Astrocyte (in vitro differentiated cells and primary cell): ENCODE measurements around the gene BANF2. TPM values are rescaled to one million over a fixed set of nuclear protein-coding genes. Genes with fewer than 3 reads are reported as not detected.
"Not testable (repeated sequence)": the region's sequence is repeated elsewhere in the genome, so short reads cannot be mapped to it uniquely, and the experiment has no call there.

Source experiments
- DNase-seq: peaks from one replicate; pipeline ENCODE4 v3.0.0-alpha.2; 2010; ENCODE audit warnings: low read depth
- FAIRE-seq: peaks from 2 replicates; lab custom pipeline; 2011; peaks lifted over from hg19 to GRCh38; lab: Jason Lieb, UNC
- H2AFZ ChIP-seq: 2 replicates; pipeline ENCODE4 v1.6.0; 2012; ENCODE audit warnings: low read depth, low read length, inconsistent platforms
- H3K27ac ChIP-seq: 2 replicates; pipeline ENCODE4 v1.5.1; 2011; ENCODE audit warnings: low read depth, low read length, inconsistent platforms
- H3K27me3 ChIP-seq: 2 replicates; pipeline ENCODE4 v1.6.0; 2011; ENCODE audit warnings: low read length, inconsistent platforms; ENCODE audit not compliant: insufficient read depth
- H3K36me3 ChIP-seq: 2 replicates; pipeline ENCODE4 v1.5.1; 2011; ENCODE audit warnings: low read length, inconsistent platforms; ENCODE audit not compliant: insufficient read depth
- H3K4me1 ChIP-seq: 2 replicates; pipeline ENCODE4 v1.5.1; 2011; ENCODE audit warnings: low read length, inconsistent platforms; ENCODE audit not compliant: insufficient read depth
- H3K4me2 ChIP-seq: 2 replicates; pipeline ENCODE4 v1.6.0; 2012; ENCODE audit warnings: low read length, inconsistent platforms
- H3K4me3 ChIP-seq: 2 replicates; pipeline ENCODE4 v1.5.1; 2011; ENCODE audit warnings: low read depth, mild to moderate bottlenecking, low read length, inconsistent platforms; ENCODE audit not compliant: insufficient read depth
- H3K79me2 ChIP-seq: 2 replicates; pipeline ENCODE4 v1.6.0; 2012; ENCODE audit warnings: mild to moderate bottlenecking, low read length, inconsistent platforms; ENCODE audit not compliant: insufficient read depth
- H3K9ac ChIP-seq: 2 replicates; pipeline ENCODE4 v1.6.0; 2012; ENCODE audit warnings: mild to moderate bottlenecking, low read length, inconsistent platforms
- H3K9me3 ChIP-seq: 2 replicates; pipeline ENCODE4 v1.5.1; 2012; ENCODE audit warnings: low read depth, mild to moderate bottlenecking, low read length, inconsistent platforms; ENCODE audit not compliant: insufficient read depth
- H4K20me1 ChIP-seq: 2 replicates; pipeline ENCODE4 v1.6.0; 2012; ENCODE audit warnings: low read length, inconsistent platforms; ENCODE audit not compliant: insufficient read depth
- H3K27ac Mint-ChIP-seq: one replicate; pipeline ENCODE4 v1.8.0; 2021; ENCODE audit warnings: mild to moderate bottlenecking, mixed read lengths; ENCODE audit not compliant: unreplicated experiment
- H3K27me3 Mint-ChIP-seq: one replicate; pipeline ENCODE4 v1.8.0; 2021; ENCODE audit warnings: low read depth, mixed read lengths; ENCODE audit not compliant: unreplicated experiment
- H3K36me3 Mint-ChIP-seq: one replicate; pipeline ENCODE4 v1.8.0; 2021; ENCODE audit warnings: low read depth, mixed read lengths; ENCODE audit not compliant: unreplicated experiment
- H3K4me1 Mint-ChIP-seq: one replicate; pipeline ENCODE4 v1.8.0; 2021; ENCODE audit warnings: low read depth, mixed read lengths; ENCODE audit not compliant: unreplicated experiment
- H3K4me3 Mint-ChIP-seq: one replicate; pipeline ENCODE4 v1.8.0; 2021; ENCODE audit warnings: mild to moderate bottlenecking, moderate library complexity, mixed read lengths; ENCODE audit not compliant: unreplicated experiment
- H3K9me3 Mint-ChIP-seq: one replicate; pipeline ENCODE4 v1.8.0; 2021; ENCODE audit warnings: mild to moderate bottlenecking, mixed read lengths; ENCODE audit not compliant: unreplicated experiment
- EZH2 ChIP-seq: IDR thresholded peaks from 2 replicates; pipeline ENCODE4 v1.6.1; 2012; ENCODE audit warnings: mild to moderate bottlenecking, low read length, inconsistent platforms; ENCODE audit not compliant: insufficient read depth
- total RNA-seq: library from RNA; stranded (reverse); gene quantifications from 2 replicates; pipeline ENCODE4 v1.2.1, GENCODE V29; 2021
- TF ChIP-seq, protein P1 (sequence below): IDR thresholded peaks from 2 replicates; pipeline ENCODE4 v1.5.1; 2011; ENCODE audit warnings: low read depth, mild to moderate bottlenecking, inconsistent platforms, low read length, moderate library complexity; ENCODE audit not compliant: insufficient read depth

Gene BANF2
- total RNA-seq, 1 donor from 2014 or later: not detected

GRCh38 chr20:17706632-17707031 is 6.9 kb downstream of the BANF2 start:
- peaks cover 12% of the 10 kb centered on the region for H3K27me3 Mint-ChIP-seq
- no peak overlapping the region for H3K27ac Mint-ChIP-seq
- peaks cover 12% of the 10 kb centered on the region for H3K4me1 Mint-ChIP-seq
- H3K27ac ChIP-seq: no peak overlapping the region
- H2AFZ ChIP-seq: no peak overlapping the region
- H3K9me3 ChIP-seq: no peaks in the 10 kb centered on the region
- H3K9me3 Mint-ChIP-seq: peaks cover 1% of the 10 kb centered on the region
- no peak for FAIRE-seq
- TF ChIP-seq, protein P1, sequence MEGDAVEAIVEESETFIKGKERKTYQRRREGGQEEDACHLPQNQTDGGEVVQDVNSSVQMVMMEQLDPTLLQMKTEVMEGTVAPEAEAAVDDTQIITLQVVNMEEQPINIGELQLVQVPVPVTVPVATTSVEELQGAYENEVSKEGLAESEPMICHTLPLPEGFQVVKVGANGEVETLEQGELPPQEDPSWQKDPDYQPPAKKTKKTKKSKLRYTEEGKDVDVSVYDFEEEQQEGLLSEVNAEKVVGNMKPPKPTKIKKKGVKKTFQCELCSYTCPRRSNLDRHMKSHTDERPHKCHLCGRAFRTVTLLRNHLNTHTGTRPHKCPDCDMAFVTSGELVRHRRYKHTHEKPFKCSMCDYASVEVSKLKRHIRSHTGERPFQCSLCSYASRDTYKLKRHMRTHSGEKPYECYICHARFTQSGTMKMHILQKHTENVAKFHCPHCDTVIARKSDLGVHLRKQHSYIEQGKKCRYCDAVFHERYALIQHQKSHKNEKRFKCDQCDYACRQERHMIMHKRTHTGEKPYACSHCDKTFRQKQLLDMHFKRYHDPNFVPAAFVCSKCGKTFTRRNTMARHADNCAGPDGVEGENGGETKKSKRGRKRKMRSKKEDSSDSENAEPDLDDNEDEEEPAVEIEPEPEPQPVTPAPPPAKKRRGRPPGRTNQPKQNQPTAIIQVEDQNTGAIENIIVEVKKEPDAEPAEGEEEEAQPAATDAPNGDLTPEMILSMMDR: no peak
- no peak for TF ChIP-seq EZH2
- no peaks in the 10 kb centered on the region for H3K27me3 ChIP-seq
- peaks cover 10% of the 10 kb centered on the region for H3K4me1 ChIP-seq
- no peak overlapping the region for H3K4me3 ChIP-seq
- no peaks in the 10 kb centered on the region for H3K36me3 ChIP-seq
- H3K36me3 Mint-ChIP-seq: no peaks in the 10 kb centered on the region
- H4K20me1 ChIP-seq: no peaks in the 10 kb centered on the region
- no peak overlapping the region for H3K9ac ChIP-seq
- H3K4me2 ChIP-seq: no peak overlapping the region
- no peaks in the 10 kb centered on the region for H3K79me2 ChIP-seq
- DNase-seq: no peak
- no peak overlapping the region for H3K4me3 Mint-ChIP-seq

GRCh38 chr20:17707951-17708350 is 8.2 kb downstream of the BANF2 start:
- H3K36me3 ChIP-seq, H3K9me3 ChIP-seq, H2AFZ ChIP-seq, H3K36me3 Mint-ChIP-seq, H3K9me3 Mint-ChIP-seq, H3K27ac ChIP-seq, H4K20me1 ChIP-seq, H3K27ac Mint-ChIP-seq, H3K9ac ChIP-seq, H3K4me3 ChIP-seq, H3K79me2 ChIP-seq, DNase-seq, H3K27me3 ChIP-seq, H3K4me2 ChIP-seq, H3K27me3 Mint-ChIP-seq, FAIRE-seq, H3K4me3 Mint-ChIP-seq: not testable (repeated sequence)
- peaks cover 10% of the 10 kb centered on the region for H3K4me1 ChIP-seq
- H3K4me1 Mint-ChIP-seq: peaks cover 13% of the 10 kb centered on the region

DNA sequence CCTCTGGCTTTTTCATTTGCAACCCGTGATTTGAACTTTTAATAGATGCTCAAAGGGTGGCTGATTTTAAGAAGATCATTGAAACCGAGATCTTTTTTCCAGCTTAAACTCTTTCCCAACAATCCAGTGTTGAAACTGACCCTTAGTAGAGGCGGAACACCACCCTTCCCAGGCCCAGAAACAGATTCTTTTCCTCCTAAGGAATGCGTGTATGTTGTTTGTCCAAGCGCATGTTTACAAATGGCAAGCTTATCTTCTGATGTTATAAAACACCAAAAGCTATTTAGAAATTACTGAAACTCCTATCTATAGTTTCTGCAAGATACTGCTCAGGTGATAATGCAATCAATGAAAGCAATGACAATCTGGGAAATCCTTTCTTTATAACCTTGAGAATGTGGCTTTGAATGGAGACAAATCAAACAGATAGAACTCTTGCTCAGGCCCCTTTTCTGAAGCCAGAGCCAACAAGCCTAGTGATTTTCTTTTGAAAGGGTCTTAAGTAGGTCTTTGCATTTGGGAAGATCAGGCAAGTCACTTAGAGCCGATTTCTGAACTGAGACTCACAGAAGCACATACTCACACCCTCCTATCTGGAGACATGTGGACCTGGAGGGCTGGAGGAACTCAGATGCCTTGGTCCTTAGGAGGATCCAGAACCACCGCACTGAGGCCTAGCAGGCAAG is 9.1 kb downstream of the BANF2 start:
- no peak overlapping the region for H3K27ac Mint-ChIP-seq
- no peak for TF ChIP-seq EZH2
- TF ChIP-seq, protein P1: no peak
- no peaks in the 10 kb centered on the region for H4K20me1 ChIP-seq

More for the DNA sequence above, 9.1 kb downstream of the BANF2 start:
- no peak overlapping the region for H2AFZ ChIP-seq
- Mint-ChIP-seq H3K4me3 (no peak overlapping the region), H3K9me3 (no peaks in the 10 kb centered on the region), H3K36me3 (no peaks in the 10 kb centered on the region), H3K27me3 (peaks cover 2% of the 10 kb centered on the region), H3K4me1 (peaks cover 13% of the 10 kb centered on the region)
- no peaks in the 10 kb centered on the region for H3K9me3 ChIP-seq
- no peaks in the 10 kb centered on the region for H3K36me3 ChIP-seq
- no peak overlapping the region for H3K9ac ChIP-seq
- no peak for FAIRE-seq
- H3K4me2 ChIP-seq: no peak overlapping the region
- H3K79me2 ChIP-seq: no peaks in the 10 kb centered on the region
- peaks cover 10% of the 10 kb centered on the region for H3K4me1 ChIP-seq
- no peaks in the 10 kb centered on the region for H3K27me3 ChIP-seq
- no peak overlapping the region for H3K4me3 ChIP-seq
- H3K27ac ChIP-seq: no peak overlapping the region
- no peak for DNase-seq
